ENCODE data around the gene PCDHGC3.
A peak's percentile ranks its signal among the peaks of the same experiment; 100 is the strongest.

The PCDHGC3 gene

DNA sequence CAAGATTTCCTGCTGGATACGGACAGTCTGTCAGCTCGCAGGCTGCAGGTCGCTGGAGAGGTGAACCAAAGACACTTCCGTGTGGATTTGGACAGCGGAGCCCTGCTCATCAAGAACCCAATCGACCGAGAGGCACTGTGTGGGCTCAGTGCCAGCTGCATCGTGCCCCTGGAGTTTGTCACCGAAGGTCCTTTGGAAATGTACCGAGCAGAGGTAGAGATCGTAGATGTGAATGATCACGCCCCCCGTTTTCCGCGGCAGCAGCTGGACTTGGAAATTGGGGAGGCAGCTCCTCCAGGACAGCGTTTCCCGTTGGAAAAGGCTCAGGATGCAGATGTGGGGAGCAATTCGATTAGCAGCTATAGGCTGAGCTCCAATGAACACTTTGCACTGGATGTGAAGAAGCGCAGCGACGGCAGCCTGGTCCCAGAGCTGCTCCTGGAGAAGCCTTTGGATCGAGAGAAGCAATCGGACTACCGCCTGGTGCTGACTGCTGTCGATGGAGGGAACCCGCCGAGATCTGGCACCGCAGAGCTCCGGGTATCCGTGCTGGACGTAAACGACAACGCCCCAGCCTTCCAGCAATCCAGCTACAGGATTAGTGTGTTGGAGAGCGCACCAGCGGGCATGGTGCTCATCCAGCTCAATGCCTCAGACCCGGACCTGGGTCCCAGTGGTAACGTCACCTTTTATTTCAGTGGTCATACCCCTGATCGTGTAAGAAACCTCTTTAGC lies 9.7 kb downstream of the PCDHGC3 start:
- DNase-seq (ENCODE audit: low read depth in 2 of 2), result no peak

DNA sequence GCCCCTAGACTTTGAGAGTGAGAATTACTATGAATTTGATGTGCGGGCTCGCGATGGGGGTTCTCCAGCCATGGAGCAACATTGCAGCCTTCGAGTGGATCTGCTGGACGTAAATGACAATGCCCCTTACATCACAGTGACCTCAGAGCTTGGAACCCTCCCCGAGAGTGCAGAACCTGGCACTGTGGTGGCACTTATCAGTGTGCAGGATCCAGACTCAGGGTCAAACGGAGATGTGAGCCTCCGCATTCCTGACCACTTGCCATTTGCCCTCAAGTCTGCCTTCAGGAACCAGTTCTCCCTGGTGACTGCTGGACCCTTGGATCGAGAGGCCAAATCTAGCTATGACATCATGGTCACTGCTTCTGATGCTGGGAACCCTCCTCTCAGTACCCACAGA lies 10.3 kb downstream of the PCDHGC3 start:
- DNase-seq (ENCODE audit: low read depth in 2 of 2), result no peak

DNA sequence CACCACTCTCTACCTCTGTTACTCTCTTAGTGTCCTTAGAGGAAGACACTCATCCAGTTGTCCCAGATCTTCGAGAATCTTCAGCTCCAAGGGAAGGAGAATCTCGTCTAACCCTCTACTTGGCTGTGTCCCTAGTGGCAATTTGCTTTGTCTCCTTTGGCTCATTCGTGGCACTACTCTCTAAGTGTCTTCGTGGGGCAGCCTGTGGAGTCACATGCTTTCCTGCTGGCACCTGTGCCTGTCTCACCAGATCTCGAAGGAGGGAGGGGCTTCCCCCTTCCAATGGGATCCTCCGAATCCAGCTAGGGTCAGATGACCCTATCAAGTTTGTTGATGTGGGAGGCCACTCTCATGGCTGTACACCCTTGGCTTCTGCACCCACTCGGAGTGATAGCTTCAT lies 11.4 kb downstream of the PCDHGC3 start:
- no peak for DNase-seq (ENCODE audit: low read depth in 2 of 2)

DNA sequence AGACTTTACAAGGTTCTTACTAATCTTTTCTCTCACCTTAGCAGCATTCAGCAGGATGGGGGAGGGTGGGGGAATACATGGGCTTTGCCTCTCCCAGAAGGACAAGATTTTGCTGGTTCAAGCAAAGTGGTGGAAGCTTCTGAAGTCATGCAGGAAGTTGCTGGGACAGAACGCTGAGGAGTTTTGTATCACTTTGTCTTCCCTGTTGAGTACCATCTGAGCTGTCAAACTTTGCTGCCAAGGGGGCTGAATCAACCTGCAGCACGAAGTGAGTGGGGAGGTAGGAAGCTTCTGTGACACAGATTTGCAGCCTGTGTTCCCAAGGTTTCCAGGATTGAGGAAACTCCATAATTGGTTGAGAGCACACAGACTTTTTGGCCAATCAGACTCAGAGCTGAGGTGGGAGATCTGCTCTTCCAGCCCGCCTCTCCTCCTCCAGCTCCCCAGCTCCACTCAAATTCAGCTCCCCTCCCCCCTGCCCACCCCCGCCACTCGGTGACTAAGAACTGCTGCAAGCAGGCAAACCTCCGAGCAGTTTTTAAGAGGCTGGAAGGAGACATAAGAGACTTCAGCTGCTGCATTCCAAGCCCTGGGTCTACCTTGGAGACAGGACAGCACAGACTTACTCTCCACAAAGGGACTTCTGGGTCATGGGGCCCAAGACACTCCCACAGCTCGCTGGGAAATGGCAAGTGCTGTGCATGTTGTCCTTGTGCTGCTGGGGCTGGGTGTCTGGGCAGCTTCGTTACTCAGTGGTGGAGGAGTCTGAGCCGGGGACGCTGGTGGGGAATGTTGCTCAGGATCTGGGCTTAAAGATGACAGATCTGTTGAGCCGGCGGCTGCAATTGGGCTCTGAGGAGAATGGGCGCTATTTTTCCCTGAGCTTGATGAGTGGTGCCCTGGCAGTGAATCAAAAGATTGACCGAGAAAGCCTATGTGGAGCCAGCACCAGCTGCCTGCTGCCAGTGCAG lies 13.1 kb downstream of the PCDHGC3 start, which contains the start of gene PCDHGC5:
TSS of gene PCDHGC5 (plus strand) at position 491 of the 971 bp plus-strand sequence. CDS start at position 651, 160 bp downstream.
- DNase-seq (ENCODE audit: low read depth in 2 of 2), result peak; percentile 62 to 66

DNA sequence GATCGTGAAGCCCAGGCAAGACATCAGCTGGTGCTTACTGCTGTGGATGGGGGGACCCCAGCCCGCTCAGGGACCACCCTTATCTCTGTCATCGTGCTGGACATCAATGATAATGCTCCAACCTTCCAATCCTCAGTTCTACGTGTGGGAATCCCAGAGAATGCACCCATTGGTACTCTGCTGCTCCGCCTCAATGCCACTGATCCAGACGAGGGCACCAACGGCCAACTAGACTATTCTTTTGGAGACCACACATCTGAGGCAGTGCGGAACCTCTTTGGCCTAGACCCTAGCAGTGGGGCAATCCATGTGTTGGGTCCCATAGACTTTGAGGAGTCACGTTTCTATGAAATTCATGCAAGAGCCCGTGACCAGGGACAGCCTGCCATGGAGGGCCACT lies 14.1 kb downstream of the PCDHGC3 start:
- DNase-seq (ENCODE audit: low read depth in 2 of 2), result no peak

- DNase-seq (ENCODE audit: low read depth in 2 of 2), result no peak
These were observed 14.5 kb downstream of the PCDHGC3 start for GRCh38 chr5:141490271-141490670.

GRCh38 chr5:141490771-141491170 lies 15.0 kb downstream of the PCDHGC3 start:
- no peak for DNase-seq (ENCODE audit: low read depth in 2 of 2)

DNA sequence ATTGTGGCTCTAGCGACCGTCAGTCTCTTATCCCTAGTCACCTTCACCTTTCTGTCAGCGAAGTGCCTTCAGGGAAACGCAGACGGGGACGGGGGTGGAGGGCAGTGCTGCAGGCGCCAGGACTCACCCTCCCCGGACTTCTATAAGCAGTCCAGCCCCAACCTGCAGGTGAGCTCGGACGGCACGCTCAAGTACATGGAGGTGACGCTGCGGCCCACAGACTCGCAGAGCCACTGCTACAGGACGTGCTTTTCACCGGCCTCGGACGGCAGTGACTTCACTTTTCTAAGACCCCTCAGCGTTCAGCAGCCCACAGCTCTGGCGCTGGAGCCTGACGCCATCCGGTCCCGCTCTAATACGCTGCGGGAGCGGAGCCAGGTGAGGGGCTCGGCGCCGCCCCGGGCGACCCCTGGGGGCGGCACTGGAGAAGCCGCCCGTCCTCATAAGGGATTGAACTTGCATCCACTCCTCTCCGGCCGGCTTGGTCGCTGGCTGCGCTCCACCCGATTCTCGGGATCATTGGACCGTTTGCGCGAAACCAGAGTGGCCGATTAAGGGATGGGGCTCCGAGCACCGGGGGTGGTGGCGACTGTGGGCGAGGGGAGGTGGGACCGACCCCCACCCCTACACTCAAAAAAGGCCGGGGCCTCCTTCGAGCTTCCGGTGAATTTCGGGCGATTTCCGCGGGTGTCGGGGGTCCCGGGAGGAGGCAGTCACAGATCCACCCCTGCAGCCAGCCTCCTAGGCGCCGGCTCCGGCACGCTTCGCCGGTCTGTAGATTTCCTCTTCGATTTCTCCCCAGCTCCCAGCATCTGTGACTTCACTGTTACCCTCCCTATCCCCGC lies 15.8 kb downstream of the PCDHGC3 start:
- DNase-seq (ENCODE audit: low read depth in 2 of 2), result no peak

GRCh38 chr5:141492168-141492885 lies 16.6 kb downstream of the PCDHGC3 start:
- no peak for DNase-seq (ENCODE audit: low read depth in 2 of 2)

DNA sequence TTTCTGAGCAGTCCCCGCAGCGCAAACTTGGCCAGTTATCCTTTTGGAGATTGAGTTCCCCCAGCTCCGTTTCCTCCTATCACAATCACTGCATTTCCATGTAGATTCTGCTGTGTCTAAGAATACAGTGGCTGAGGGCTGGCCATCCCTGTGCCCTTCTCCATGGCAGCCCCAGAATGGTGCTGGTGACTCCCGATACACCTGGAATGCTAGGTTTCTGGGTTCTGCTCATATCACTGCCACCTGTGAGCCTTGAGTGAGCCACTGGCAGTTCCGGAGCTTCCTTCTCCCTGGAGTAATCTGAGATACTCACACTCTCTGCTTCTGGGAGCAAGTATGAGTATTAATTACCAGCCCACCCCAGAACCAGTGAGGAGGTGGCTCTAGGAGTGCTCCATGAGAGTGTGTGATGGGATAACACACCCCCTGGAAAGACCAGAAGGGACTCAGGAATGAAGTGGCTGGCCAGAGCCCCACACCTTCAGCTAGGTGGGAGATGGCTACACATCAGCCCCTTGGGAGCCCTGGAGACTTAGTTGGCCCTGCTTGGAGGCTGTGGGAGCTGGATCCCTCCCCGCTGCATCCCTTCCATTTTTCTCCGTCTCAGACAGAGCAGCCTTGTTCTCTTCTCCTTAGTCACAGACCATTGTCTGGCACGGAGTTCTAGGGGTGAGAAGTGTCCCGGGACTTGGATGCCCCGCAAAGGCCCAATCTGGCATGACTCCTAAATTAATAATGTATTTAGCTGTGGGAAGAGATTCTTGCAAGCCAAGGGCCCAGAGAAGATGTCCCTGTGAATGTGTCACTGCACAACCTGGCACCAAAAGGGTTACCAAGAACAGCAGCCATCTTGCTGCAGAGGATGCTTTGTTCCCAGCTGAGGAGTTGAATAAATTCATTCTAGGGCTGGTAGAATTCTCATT lies 18.0 kb downstream of the PCDHGC3 start:
- no peak for DNase-seq (ENCODE audit: low read depth in 2 of 2)

DNA sequence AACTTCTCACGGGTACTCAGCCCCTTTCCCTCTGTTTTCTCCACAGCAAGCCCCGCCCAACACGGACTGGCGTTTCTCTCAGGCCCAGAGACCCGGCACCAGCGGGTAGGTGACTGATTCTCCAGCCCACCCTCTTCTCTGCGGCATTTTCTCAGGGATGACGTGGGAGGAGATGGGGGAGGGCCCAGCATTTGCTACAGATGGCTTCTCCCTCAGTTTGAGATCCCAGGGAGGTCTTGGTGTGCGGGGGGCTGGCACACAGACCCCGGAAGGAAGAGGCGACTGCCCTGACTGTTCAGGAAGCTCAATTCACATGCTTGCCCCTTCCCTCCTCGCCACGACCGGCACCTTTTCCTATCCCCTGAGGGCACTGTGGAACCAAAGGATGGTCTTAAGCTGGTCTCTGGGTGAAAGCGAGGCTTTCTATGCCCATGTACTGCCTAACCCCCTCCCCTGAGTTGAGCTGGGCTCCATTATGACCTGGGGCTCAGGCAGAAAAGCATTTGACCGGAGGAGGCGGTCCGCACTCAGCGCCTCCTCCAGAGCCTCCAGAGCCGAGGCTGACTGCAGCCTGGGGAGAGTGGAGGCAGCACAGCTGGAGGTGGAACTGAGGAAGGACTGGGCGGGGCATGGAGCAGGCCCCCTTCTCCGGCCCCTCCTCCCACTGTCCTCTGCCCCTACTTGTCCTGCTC lies 19.1 kb downstream of the PCDHGC3 start:
- no peak for DNase-seq (ENCODE audit: low read depth in 2 of 2)

- no peak for DNase-seq (ENCODE audit: low read depth in 2 of 2)
These were observed 19.7 kb downstream of the PCDHGC3 start for GRCh38 chr5:141495453-141495811.

DNA sequence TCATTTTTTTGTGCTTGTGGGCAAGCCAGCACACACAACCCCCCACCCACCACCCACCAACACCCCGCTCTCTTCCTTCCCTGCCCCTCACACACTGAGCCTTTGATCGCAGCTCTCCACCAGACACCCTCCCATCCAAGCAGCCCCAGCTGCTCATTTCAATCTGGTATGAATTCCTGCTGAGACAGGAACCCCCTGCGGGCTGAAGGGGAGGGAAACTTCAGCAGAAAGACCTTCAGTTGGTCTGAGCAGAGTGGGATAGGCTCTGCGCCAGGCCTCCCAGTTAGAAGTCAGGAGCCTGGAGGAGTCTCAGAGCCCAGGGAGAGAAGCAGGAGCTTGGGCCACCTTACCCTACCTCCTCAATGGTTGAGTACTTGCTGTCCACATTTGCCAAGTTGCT lies 20.3 kb downstream of the PCDHGC3 start:
- peak; percentile 78 to 79 for DNase-seq (ENCODE audit: low read depth in 2 of 2)

DNA sequence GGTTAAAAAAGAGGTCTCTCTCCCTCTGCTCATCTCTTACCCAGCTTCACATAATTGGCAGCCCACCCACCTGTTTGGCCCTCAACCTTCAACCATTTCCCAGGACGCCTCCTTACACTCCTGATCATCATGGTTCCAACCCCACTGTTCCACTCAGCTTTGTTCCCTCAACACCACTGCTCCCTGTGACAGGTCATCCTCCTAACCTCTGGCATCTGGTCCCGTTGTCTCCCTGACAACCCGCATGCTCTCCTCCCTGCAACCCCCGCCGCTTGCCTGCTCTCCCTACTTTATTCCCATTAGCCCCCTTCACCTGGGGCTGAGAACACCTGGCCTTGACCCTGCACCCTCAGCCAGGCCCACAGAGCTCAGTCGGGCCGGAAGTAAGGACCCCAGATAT lies 26.0 kb downstream of the PCDHGC3 start:
- DNase-seq (ENCODE audit: low read depth in 2 of 2), result no peak

DNA sequence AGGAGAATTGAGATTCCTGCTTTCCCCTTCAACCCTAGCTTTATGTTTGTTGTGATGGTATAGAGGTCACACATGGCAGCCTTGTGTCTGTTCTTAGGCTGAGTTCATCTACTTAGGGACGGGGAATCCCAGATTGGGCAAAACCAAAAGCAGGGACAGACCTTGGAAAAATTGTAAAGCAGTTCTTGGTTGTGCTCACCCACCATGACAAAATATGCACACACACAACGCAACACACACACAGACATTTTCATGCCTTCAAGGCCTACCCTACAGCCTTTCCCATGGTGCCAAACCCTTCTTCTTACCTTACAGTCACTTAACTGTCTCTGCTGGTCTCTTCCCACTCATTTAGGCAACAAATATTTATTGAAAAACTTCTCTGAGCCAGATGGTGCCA lies 27.9 kb downstream of the PCDHGC3 start:
- no peak for DNase-seq (ENCODE audit: low read depth in 2 of 2)

DNA sequence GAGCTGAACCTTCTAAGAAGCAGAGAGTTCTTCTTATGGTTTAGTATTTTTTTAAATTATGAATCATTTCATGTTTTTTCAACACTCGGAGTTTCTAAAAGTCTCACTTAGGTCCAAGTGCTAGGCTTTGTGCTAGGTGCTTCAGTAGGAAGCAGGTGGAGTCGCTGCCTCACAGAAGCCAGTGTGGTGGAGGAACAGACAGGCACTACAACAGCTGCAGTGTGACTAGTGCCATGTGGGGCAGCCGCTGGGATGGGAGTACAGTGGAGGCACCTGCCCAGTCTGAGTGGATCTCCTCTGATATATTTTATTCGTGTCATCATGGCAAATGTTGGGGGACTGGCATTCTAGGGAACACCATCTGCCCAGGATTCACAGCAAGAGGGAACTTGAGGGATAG lies 28.4 kb downstream of the PCDHGC3 start:
- no peak for DNase-seq (ENCODE audit: low read depth in 2 of 2)

- DNase-seq (ENCODE audit: low read depth in 2 of 2), result no peak
These were observed 30.8 kb downstream of the PCDHGC3 start for GRCh38 chr5:141506381-141507155.

GRCh38 chr5:141507387-141508091 lies 31.8 kb downstream of the PCDHGC3 start:
- peak; percentile 69 to 71 for DNase-seq (ENCODE audit: low read depth in 2 of 2)

Measured in fibroblast of skin of left quadriceps (primary cell).